ENCODE results near the gene TSLP.

Gene TSLP

DNA sequence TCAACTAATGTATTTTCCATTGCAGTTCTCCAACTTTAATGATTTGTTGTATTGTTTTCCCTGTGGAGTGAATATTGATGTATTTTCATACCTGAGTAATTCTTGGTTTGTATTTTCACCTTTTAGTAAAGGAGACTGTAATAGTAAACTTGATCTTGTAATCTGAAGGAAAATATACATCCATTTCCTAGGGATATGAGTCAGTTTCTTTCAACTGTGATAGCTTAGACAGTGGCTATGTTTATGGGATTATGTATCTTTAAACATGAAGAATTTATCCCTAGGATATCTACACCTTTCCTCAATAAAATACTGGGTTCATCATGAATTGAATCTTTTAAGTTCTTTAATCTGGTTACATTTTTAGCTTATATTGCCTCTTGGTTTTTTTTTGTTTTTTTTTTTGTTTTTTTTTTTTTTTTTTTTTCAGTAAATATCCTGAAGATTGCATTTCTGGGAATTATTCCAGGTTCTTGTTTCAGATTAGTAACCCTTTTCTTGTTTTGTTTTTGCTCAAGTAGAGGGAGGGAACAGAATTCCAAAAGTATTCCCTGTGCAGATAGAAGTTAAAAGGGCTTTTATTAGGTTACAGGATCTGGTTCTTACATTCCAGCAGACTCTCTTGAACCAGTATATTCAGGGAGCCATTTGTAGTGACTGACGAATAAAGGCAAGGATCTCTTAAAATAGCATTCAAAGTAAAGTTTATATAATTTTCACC is 27.7 kb downstream of the TSLP start:
- DNase-seq, result no peak

DNA sequence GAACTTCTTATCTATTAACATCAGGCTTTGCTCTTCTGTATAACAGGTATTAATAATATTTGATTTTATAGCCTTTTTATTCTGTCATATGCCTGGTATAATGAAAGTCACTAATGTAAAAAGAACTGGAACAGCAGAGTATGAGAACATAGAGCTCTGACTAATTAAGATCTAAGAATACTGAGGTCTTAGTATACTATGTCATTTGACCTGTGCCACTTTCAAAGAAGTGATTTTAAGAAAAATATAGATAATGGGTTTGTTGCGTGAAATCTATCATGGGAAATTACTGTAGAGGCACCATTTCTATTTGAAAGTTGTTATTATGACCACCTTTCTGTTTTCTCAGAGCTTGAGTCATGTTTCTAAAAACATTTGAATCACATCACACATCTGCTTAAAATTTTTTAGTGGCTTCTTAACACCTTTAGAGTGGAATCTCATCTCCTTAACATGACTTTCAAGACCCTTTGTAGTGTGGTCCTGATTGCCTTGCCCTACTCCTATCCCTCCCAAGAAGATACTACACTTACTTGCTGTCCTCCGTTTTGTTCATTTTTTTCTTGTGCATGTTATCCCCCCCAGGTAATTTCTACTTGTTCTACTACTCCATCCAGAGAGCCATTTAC is 34.9 kb downstream of the TSLP start:
- DNase-seq, result no peak

DNA sequence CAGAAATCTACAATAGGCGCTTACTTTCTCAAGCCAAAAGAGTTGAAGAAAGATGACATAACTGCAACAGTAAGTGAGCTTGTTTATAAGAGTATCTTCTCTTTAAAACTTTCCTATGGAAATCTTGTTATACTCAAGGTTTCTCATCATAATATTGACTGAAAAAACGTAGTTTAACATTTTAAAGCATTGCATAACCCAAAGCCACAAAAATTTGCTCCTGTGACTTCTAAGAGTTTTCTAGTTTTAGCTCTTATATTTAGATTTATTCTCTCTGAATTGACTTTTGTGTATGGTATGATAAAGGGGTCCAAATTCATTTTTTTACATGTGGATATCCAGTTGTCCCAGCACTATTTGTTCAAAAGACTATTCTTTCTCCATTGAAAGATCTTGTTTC is 35.9 kb downstream of the TSLP start:
- no peak for DNase-seq

DNA sequence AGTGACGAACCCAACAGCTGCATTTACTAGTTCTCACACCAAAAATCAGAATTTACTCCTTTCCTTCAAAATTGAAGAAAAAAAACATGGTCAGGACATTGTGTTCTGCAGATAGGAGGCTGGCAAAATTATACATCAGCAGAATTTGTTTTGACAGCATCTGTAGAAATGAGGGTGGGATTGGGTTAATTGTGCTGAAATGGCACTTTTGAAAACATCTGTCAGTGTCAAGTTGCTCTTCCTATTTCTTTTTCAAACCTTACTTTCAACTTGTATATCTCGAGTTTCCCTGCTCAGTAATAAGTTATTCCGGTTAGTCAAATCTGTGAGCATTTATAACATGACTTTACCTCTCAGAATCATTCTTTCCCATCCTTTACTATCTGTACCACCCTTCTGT is 40.4 kb downstream of the TSLP start:
- no peak for DNase-seq

DNA sequence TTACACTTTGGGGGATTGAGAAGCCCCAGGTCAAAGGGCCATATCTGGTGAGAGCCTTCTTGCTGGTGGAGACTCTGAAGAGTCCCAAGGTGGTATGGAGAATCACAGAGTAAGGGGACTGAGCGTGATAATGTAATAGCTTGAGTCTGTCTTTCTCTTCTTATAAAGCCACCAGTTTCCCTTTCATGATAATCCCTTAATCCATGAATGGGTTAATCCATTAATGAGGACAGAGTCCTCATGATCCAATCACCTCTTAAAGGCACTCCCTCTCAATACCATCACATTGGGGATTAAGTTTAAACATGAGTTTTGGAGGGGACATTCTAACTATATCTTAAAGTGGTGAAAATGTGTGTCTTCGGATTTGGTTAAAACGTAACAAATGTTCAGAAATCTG is 42.2 kb downstream of the TSLP start:
- no peak for DNase-seq

DNA sequence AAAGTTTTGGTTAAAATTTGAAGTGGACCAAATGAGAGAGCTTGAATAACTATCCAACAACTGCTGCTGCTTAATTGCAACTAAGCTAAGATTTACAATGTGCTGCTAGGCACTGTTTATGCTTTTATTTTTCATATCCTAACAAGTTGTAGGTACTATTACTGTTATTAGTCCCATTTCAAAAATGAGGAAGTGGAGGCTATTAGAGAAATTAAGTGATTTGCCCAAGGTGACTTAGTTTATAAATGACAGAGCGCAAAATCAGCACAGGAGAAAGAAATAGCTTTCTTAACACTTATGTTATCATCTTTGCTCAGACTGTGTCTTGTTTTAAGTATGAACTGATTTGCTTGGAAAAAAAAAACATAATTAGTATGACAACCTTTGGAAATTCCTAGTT is 43.7 kb downstream of the TSLP start:
- no peak for DNase-seq

DNA sequence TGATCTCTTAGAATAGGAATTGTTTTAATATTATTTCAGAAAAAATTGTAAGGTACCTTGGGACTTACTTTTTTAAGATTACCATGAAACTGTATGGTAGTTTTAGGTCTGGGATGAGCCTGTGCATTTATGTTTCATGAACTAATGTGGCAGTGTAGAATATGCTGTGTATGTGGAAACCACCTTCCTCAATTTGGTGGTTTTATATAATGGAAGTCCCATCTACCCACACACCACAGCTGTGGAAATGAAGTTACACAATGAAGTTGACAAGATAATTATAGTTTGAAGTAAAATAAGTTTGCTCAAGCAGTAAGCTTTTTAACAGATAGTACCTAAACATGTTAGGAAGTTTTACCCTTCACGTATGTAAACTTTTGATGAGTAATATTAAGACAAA is 45.0 kb downstream of the TSLP start:
- no peak for DNase-seq

DNA sequence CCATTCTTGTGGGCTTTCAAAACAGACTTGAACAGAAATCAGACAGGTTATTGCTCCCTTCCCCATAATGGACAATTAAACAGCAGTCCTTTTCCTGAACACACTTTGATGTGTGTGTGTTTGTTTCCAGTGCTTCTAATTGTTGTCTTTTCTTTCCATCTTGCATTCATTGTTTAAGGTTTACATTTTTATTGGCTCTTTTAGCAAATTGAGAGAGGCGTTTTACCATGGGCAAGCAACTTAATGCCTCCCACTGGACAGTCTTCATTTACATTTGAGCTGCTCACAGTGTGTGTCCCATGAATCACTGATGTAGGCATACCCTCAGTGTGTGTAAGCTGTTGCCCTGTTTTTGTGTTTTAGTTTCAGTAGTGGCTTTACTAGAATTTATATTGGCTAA is 45.6 kb downstream of the TSLP start:
- DNase-seq, result no peak

DNA sequence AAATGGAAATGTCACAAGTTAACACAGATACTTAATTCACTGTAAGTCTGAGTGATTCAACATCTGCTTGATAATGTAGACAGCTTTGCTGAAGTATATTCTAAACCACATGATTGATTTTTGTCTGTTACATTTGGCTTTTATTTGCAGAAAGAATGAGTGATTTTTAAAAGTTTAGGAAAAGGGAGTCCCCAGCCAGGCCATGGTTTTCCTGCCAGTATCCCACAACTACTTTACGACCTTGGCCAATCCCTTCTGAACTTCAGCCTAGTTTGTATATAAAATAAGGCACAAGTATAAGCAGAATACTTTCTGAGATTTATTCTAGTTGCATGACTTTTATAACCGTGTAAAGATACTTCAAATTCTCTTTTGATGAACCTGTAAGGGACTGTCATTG is 47.7 kb downstream of the TSLP start:
- no peak for DNase-seq

DNA sequence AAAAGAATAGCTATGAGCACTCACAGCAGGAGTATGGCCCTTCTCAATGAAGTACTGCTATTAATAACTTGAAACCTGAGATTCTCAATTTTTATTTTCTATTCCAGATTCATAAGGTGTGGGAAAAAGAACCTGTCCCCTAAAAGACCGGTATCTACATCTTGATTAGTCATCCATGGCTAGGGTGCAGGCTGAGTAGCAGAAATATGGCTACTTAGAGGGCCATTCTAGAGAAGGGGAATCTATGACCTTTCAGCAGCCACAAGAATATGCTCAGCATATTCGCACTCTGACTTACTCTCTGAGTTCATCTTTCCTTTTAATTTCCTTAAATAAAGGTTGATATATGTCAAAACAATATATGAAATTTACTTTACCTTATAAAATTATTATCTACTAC is 48.3 kb downstream of the TSLP start:
- DNase-seq, result no peak

DNA sequence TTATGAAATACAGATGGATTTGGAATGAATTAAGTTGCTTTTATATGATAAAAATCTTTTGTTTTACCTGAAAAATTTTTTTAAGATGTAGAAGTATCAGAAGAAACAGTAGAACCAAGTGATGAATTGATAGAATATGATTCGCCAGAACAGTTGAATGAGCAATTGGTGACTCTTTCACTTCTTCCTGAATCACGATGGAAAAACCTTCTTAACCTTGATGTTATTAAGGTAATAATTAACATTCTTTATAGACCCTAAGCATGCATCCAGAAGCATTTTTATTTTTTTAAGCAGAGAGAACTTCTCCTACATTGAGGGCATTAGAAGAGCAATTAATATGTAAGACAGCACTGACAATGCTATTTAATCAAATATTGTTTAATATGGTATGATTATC is 49.4 kb downstream of the TSLP start:
- DNase-seq, result peak; percentile 29

DNA sequence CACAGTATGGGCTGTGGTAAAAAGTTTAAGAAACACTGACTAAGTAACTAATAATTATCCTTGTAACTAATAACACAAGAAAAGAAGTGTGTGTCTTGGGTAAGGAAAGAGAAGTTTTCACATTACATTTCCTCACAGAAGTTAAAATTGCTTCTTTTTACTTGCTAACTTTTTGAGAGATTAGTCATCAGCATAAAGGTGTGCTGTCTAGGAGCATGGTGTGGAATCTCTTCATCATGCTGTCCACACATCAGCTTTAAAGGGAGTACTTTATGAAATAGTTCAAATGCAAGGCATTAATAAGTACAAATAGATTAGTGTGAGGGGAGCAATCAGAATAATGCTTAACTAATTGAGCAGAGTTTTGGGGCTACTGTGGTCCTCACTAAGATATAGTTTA is 50.4 kb downstream of the TSLP start:
- DNase-seq, result no peak

DNA sequence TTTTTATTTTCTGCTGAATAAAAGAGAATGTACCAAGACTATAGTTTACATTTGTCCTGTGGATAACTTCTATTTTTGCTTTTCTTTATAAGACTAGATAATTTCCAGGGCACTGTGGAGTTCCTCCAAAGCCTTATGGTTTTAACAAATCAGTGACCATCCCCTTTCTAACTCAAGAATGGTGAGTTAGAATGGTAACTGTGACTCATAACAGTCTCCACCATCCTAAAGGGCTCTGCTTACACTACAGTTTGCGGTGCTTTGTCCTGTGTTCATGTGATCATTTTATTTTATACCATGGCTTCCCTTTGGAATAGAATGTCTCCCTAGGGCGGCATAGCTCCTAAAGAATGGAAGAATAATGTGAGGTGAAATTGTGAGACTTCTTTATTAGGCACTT is 50.9 kb downstream of the TSLP start:
- DNase-seq, result no peak

DNA sequence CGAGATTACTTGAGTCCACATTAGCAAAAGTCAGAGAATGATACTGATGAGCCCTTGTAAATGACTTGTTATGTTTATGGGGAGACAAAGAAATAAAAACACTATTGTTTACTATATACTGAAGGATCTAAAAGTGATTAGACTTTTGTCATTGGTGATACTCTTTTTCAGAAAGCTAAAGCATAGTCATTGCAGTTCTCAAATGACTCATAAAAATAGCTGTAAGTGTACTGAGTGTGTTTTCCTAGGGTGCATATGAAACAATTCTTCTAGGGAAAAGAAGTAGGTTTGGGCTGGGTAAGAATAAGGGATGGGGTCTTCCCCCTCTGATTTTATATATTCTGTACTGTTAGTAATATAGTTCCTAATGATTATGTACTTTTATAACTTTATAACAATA is 53.3 kb downstream of the TSLP start:
- no peak for DNase-seq

DNA sequence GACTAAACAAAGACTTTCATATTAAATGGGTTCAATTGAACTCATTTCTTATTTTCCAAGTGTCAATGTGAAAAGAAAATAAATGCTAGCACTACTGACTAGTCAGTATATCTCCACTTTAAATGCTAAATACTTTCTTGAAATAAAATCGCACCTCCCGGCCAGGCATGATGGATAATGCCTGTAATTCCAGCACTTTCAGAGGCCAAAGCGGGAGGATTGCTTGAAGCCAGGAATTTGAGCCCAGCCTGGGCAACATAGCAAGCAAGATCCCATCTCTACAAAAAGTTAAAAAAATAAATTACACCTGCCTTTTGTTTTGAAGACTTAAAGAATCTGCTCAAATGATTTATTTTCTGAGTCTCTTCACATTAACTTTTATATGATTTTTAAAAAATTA is 55.4 kb downstream of the TSLP start:
- DNase-seq, result no peak

All from kidney glomerular epithelial cell (primary cell).